ENCODE results near the gene MROH2A.

DNA sequence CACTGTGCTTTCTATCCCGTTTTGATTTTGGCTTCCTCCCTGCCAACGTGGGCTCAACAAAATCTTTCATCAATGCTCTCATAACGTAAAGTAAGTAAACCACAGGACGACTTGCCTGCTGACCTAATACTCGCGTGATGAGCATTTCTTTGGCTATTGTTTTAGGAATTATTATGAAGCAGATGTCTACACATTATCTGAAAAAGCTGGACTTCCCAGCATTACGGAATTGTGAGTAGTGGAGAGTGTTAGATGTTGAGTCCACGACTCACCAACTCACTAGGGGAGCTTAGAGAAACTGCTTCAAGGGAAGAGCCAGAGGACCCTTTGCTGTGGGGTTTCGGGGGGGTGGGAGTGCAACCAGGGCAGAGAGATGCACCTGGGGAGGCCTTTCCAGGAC lies 54.3 kb downstream of the MROH2A start:
- TF ChIP-seq, protein P1, sequence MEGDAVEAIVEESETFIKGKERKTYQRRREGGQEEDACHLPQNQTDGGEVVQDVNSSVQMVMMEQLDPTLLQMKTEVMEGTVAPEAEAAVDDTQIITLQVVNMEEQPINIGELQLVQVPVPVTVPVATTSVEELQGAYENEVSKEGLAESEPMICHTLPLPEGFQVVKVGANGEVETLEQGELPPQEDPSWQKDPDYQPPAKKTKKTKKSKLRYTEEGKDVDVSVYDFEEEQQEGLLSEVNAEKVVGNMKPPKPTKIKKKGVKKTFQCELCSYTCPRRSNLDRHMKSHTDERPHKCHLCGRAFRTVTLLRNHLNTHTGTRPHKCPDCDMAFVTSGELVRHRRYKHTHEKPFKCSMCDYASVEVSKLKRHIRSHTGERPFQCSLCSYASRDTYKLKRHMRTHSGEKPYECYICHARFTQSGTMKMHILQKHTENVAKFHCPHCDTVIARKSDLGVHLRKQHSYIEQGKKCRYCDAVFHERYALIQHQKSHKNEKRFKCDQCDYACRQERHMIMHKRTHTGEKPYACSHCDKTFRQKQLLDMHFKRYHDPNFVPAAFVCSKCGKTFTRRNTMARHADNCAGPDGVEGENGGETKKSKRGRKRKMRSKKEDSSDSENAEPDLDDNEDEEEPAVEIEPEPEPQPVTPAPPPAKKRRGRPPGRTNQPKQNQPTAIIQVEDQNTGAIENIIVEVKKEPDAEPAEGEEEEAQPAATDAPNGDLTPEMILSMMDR (IDR thresholded peaks at IDR 0.05): no peak
- TF ChIP-seq POLR2A (IDR thresholded peaks at IDR 0.05): no peak
